ENCODE data around the gene WASHC2A. TPM values are rescaled to one million over a fixed set of nuclear protein-coding genes. Genes with fewer than 3 reads are reported as not detected.
A peak's percentile ranks its signal among the peaks of the same experiment; 100 is the strongest.
"Not testable (repeated sequence)": the region's sequence is repeated elsewhere in the genome, so short reads cannot be mapped to it uniquely, and the experiment has no call there.

WASHC2A gene
- polyA plus RNA-seq, 1 of the 3 experiments (the other 2 are of a cell fraction): 16.9 TPM

DNA sequence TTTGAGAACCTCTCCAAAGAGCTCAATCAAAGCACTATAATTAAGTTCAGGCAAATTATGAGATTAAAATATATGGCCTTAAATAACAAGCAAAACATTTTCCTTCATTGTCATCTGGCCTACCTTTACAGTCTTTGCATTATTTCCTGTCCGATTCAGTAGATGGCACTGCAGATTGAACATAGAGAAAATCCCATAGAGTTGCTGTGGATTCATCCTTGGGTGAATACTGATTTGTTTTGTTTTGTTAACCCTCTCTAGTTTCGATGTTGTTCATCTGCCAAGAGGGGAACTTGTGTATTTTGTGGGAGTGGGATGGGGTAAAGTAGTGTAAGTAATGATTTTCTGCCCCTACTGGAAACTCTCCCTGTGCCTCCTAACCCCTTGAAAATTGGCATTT, 97.3 kb downstream of the WASHC2A start:
- H3K36me3 ChIP-seq (replicated peaks in 1 of 2; ENCODE audit: control insufficient read depth in 1 of 2, insufficient read depth in 2 of 2, low read length in 1 of 2): not testable (repeated sequence)

DNA sequence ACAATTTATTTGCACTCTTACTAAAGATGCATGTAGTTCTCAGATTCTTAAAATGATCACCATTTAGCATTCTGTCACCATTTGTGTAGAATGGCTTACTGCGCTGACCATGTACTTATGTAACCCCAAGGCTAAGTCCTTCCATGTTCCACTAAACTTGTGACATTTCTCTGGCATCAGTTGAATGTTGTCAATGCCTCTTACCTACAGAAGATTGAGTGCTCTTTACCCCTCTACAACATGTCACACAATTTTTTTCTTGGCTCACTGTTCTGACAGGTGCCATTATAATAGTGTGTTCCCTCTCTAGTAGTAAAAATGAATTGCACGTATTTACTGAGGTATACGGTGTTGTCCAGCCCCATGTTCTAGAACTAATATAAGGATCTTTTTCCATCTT, 100.1 kb downstream of the WASHC2A start:
- WGBS (ENCODE audit: low lambda C conversion rate): 78% methylated on average over 3 of the region's 3 CpGs
- POLR2A ChIA-PET; H3K27ac ChIP-seq (ENCODE audit: low read depth in 2 of 2, low read length in 1 of 2); H3K79me2 ChIP-seq (ENCODE audit: insufficient read depth); H3K9me2 ChIP-seq; DNase-seq; CTCF ChIA-PET; H3K4me3 ChIP-seq (ENCODE audit: low read depth in 2 of 2, low read length in 1 of 2); H3F3A ChIP-seq (replicated peaks; ENCODE audit: insufficient read depth); H3K9me3 ChIP-seq; H3K36me3 ChIP-seq (replicated peaks in 1 of 2; ENCODE audit: control insufficient read depth in 1 of 2, insufficient read depth in 2 of 2, low read length in 1 of 2); H4K20me1 ChIP-seq (ENCODE audit: insufficient read depth); H3K9ac ChIP-seq; H3K4me1 ChIP-seq (ENCODE audit: control insufficient read depth in 1 of 2, insufficient read depth in 2 of 2, low read depth in 1 of 2, low read length in 1 of 2); H3K27me3 ChIP-seq (ENCODE audit: insufficient read depth); H3K4me2 ChIP-seq; H2AFZ ChIP-seq (ENCODE audit: low read depth): not testable (repeated sequence)

More for the DNA sequence above, 97.3 kb downstream of the WASHC2A start:
- H2AFZ ChIP-seq (ENCODE audit: low read depth); H3K4me2 ChIP-seq; H3K9ac ChIP-seq; H3F3A ChIP-seq (replicated peaks; ENCODE audit: insufficient read depth); POLR2A ChIA-PET; H4K20me1 ChIP-seq (ENCODE audit: insufficient read depth); DNase-seq; H3K9me2 ChIP-seq; H3K9me3 ChIP-seq; CTCF ChIA-PET; H3K27me3 ChIP-seq (ENCODE audit: insufficient read depth); H3K4me3 ChIP-seq (ENCODE audit: low read depth in 2 of 2, low read length in 1 of 2); H3K79me2 ChIP-seq (ENCODE audit: insufficient read depth); H3K27ac ChIP-seq (ENCODE audit: low read depth in 2 of 2, low read length in 1 of 2); H3K4me1 ChIP-seq (ENCODE audit: control insufficient read depth in 1 of 2, insufficient read depth in 2 of 2, low read depth in 1 of 2, low read length in 1 of 2): not testable (repeated sequence)
- 23% methylated on average over 2 of the region's 2 CpGs for WGBS (ENCODE audit: low lambda C conversion rate)
- TF ChIP-seq CTCF (IDR thresholded peaks at IDR 0.05): peak; percentile 33

- CTCF ChIA-PET: interaction anchor here (1.7 kb wide), 1 partner anchor 54 kb away, joined by 4 read pairs; no protein-coding TSS in a partner anchor
- H3K4me3 ChIP-seq (ENCODE audit: low read depth in 2 of 2, low read length in 1 of 2); H3K27ac ChIP-seq (ENCODE audit: low read depth in 2 of 2, low read length in 1 of 2); H4K20me1 ChIP-seq (ENCODE audit: insufficient read depth); H3K9me3 ChIP-seq; H3K4me2 ChIP-seq; H3K4me1 ChIP-seq (ENCODE audit: control insufficient read depth in 1 of 2, insufficient read depth in 2 of 2, low read depth in 1 of 2, low read length in 1 of 2); H3K27me3 ChIP-seq (ENCODE audit: insufficient read depth); H3K9ac ChIP-seq; POLR2A ChIA-PET; H3K36me3 ChIP-seq (replicated peaks in 1 of 2; ENCODE audit: control insufficient read depth in 1 of 2, insufficient read depth in 2 of 2, low read length in 1 of 2); H3K9me2 ChIP-seq; H3K79me2 ChIP-seq (ENCODE audit: insufficient read depth); H2AFZ ChIP-seq (ENCODE audit: low read depth); H3F3A ChIP-seq (replicated peaks; ENCODE audit: insufficient read depth); DNase-seq: not testable (repeated sequence)
- TF ChIP-seq, protein P1, sequence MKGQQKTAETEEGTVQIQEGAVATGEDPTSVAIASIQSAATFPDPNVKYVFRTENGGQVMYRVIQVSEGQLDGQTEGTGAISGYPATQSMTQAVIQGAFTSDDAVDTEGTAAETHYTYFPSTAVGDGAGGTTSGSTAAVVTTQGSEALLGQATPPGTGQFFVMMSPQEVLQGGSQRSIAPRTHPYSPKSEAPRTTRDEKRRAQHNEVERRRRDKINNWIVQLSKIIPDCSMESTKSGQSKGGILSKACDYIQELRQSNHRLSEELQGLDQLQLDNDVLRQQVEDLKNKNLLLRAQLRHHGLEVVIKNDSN (IDR thresholded peaks at IDR 0.05; ENCODE audit: borderline replicate concordance, low read depth): peak; percentile 38; the same call in 1 of the 2 replicates
- TF ChIP-seq RXRA (IDR thresholded peaks at IDR 0.05; ENCODE audit: borderline replicate concordance, low read depth): 0 out of 2 replicates have a peak, but pooled peaks have one; percentile 12
- TF ChIP-seq JUND (IDR thresholded peaks at IDR 0.05): peak; percentile 42
- TF ChIP-seq NFIC (IDR thresholded peaks at IDR 0.05; ENCODE audit: borderline replicate concordance): 0 out of 2 replicates have a peak, but pooled peaks have one; percentile 22
- TF ChIP-seq FOSL2 (IDR thresholded peaks at IDR 0.05; ENCODE audit: borderline replicate concordance, low read depth): peak; percentile 49; the same call in 1 of the 2 replicates
- 12% methylated on average over 1 of the region's 1 CpG for WGBS (ENCODE audit: low lambda C conversion rate)
These were observed 101.8 kb downstream of the WASHC2A start for GRCh38 chr10:50169506-50169905.

All from SK-N-SH (cell line).